Measurements from ENCODE around the gene NGRN. TPM values are rescaled to one million over a fixed set of nuclear protein-coding genes. Genes with fewer than 3 reads are reported as not detected.

Gene NGRN
- total and polyA plus RNA-seq, 2 of the 8 experiments (the other 6 are each of a cell fraction or from before 2014, with no cell fraction given), result 60.1 to 101 TPM

- Histone ChIP-seq H4K20me1 (replicated peaks in 1 of 2; ENCODE audit: control insufficient read depth in 1 of 2, insufficient read depth in 2 of 2, low read length in 2 of 2) (peaks cover 0 to 6% of the 10 kb centered on the region in 2 experiments), H3K4me2 (ENCODE audit: insufficient read depth in 1 of 2, low read depth in 2 of 2, low read length in 2 of 2) (no peak overlapping the region), H3K27me3 (replicated peaks in 1 of 4; ENCODE audit: control insufficient read depth in 3 of 4, extremely low read depth in 1 of 4, insufficient read depth in 3 of 4, low read length in 3 of 4) (no peaks in the 10 kb centered on the region), H3K23ac (ENCODE audit: insufficient read length) (no peak overlapping the region), H3K79me2 (ENCODE audit: control insufficient read depth in 1 of 2, insufficient read depth in 2 of 2, low read length in 2 of 2) (no peaks in the 10 kb centered on the region), H2BK120ac (replicated peaks; ENCODE audit: low read depth, low read length) (no peak overlapping the region), H2BK15ac (ENCODE audit: low read length) (no peak overlapping the region), H3K18ac (ENCODE audit: extremely low read depth, low read length) (no peak overlapping the region), H3K56ac (replicated peaks; ENCODE audit: insufficient read length, low read depth, low read length) (no peak overlapping the region), H3K79me1 (ENCODE audit: low read depth, low read length) (peaks cover 6% of the 10 kb centered on the region), H3K4ac (replicated peaks; ENCODE audit: insufficient read length, low read depth, low read length) (no peak overlapping the region), H3K9ac (replicated peaks in 1 of 4; ENCODE audit: extremely low read depth in 1 of 4, low read depth in 3 of 4, low read length in 3 of 4) (no peak overlapping the region), H4K5ac (ENCODE audit: insufficient read length, low read depth, low read length) (no peak overlapping the region), H3K14ac (ENCODE audit: insufficient read length) (no peak overlapping the region), H2BK12ac (ENCODE audit: low read depth, low read length) (no peak overlapping the region), H3K4me3 (ENCODE audit: extremely low read depth in 1 of 4, insufficient read depth in 2 of 4, low read depth in 3 of 4, low read length in 4 of 4) (no peak overlapping the region), H2BK5ac (ENCODE audit: low read depth, low read length) (no peak overlapping the region), H2AFZ (ENCODE audit: low read length) (no peak overlapping the region), H3K23me2 (ENCODE audit: low read depth, low read length) (peaks cover 5% of the 10 kb centered on the region), H3K9me3 (ENCODE audit: insufficient read depth in 2 of 2, low read depth in 1 of 2, low read length in 1 of 2) (no peaks in the 10 kb centered on the region), H3K4me1 (replicated peaks in 1 of 4; ENCODE audit: control insufficient read depth in 3 of 4, insufficient read depth in 4 of 4, low read length in 3 of 4) (peaks cover 0 to 6% (median under 1%) of the 10 kb centered on the region in 4 experiments; a peak in 4 of 7 replicates), H3K27ac (ENCODE audit: low read depth, low read length) (no peak overlapping the region), H3K36me3 (ENCODE audit: control insufficient read depth in 2 of 4, insufficient read depth in 4 of 4, low read length in 3 of 4) (peaks cover 3 to 24% (median 13%) of the 10 kb centered on the region in 4 experiments; a peak in 6 of 8 replicates), H4K8ac (ENCODE audit: extremely low read depth, insufficient read depth, low read length) (no peak overlapping the region), H2BK20ac (ENCODE audit: low read length) (no peak overlapping the region), H2AK5ac (ENCODE audit: low read depth, low read length) (no peak overlapping the region), H4K91ac (replicated peaks; ENCODE audit: insufficient read length, low read length) (no peak overlapping the region)
- DNase-seq (ENCODE audit: low read depth in 1 of 2, low spot score in 2 of 2) (no peak), FAIRE-seq (no peak)
- ChIA-PET POLR2A (ENCODE audit: partially characterized antibody) (interaction anchor here (0.9 to 2.9 kb wide), 3 partner anchors 11 to 131 kb away, joined by 3 to 10 read pairs (median 5); partner anchors contain the start of gene SEMA4B), CTCF (ENCODE audit: partially characterized antibody) (interaction anchor here (0.7 to 4.6 kb wide), 10 partner anchors 10 to 256 kb away, joined by 3 to 47 read pairs (median 8); partner anchors contain the start of gene TTLL13)
- 87% methylated on average over 27 of the region's 27 CpGs; no CpG with 5 or more reads in 1 of the 2 experiments for WGBS, 2 experiments (ENCODE audit: extremely low coverage in 1 of 2, insufficient coverage in 1 of 2, insufficient read length in 1 of 2, insufficient replicate concordance in 2 of 2, low coverage in 1 of 2, low lambda C conversion rate in 2 of 2, missing lambda C conversion rate in 1 of 2)
- TF ChIP-seq SAP30 (IDR thresholded peaks at IDR 0.05; ENCODE audit: insufficient read depth, insufficient replicate concordance, low read length) (no peak), SP4 (IDR thresholded peaks at IDR 0.05; ENCODE audit: low read length) (no peak), HDAC6 (IDR thresholded peaks at IDR 0.05; ENCODE audit: low read depth, low read length) (no peak), BACH1 (IDR thresholded peaks at IDR 0.05; ENCODE audit: low read length) (no peak), TAF7 (optimal IDR thresholded peaks at IDR 0.05; ENCODE audit: borderline replicate concordance, low read depth, low read length) (no peak), EZH2 (IDR thresholded peaks at IDR 0.05; ENCODE audit: low read depth, low read length, severe bottlenecking) (no peak), ATF2 (IDR thresholded peaks at IDR 0.05; ENCODE audit: low read length) (no peak), TBP (IDR thresholded peaks at IDR 0.05; ENCODE audit: low read depth, low read length) (no peak), POLR2A (IDR thresholded peaks at IDR 0.05; ENCODE audit: control extremely low read depth in 1 of 2, low read depth in 2 of 2, low read length in 2 of 2) (no peak)
These were observed 34.1 kb upstream of the NGRN start for GRCh38 chr15:90231028-90232017.
